ENCODE data around the gene RNF217. TPM values are rescaled to one million over a fixed set of nuclear protein-coding genes. Genes with fewer than 3 reads are reported as not detected.
"Not testable (repeated sequence)": the region's sequence is repeated elsewhere in the genome, so short reads cannot be mapped to it uniquely, and the experiment has no call there.

The RNF217 gene
- total RNA-seq, 1 experiment from 2014 or later = 37.7 TPM

DNA sequence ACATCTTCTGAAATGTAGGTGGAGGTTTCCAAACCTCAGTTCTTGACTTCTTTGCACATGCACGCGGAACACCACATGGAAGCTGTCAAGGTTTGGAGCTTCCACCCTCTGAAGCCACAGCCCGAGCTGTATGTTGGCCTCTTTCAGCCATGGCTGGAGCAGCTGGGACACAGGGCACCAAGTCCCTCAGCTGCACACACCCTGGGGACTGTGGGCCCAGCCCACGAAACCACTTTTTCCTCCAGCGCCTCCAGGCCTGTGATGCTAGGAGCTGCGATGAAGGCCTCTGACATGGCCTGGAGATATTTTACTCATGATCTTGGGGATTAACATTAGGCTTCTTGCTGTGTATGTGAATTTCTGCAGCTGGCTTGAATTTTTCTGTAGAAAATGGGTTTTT is 68.7 kb downstream of the RNF217 start:
- POLR2A ChIA-PET = no interaction called here
- H3K27me3 ChIP-seq (ENCODE audit: control insufficient read depth, insufficient read depth, low read length) = no peaks in the 10 kb centered on the region
- H3K4me1 ChIP-seq (ENCODE audit: control insufficient read depth, insufficient read depth, low read length) = no peaks in the 10 kb centered on the region
- H3K9me3 ChIP-seq (ENCODE audit: control insufficient read depth, insufficient read depth, low read depth, low read length) = no peaks in the 10 kb centered on the region
- ATAC-seq = no peak
- intact Hi-C loops (cut with micrococcal nuclease; ENCODE audit: unreplicated experiment) (no loop called here), in situ Hi-C loops (cut with HindIII; ENCODE audit: low pct_unique_long_range_greater_than_20kb, low sequenced_read_pairs) (no loop called here)
- H3K4me3 ChIP-seq (ENCODE audit: low read depth in 2 of 2, low read length in 2 of 2) = no peak overlapping the region
- no TSS peak for BruUV-seq (replicated peaks)
- no peaks in the 10 kb centered on the region for H3K36me3 ChIP-seq (ENCODE audit: control insufficient read depth, insufficient read depth, low read length)
- TF ChIP-seq, protein P1, sequence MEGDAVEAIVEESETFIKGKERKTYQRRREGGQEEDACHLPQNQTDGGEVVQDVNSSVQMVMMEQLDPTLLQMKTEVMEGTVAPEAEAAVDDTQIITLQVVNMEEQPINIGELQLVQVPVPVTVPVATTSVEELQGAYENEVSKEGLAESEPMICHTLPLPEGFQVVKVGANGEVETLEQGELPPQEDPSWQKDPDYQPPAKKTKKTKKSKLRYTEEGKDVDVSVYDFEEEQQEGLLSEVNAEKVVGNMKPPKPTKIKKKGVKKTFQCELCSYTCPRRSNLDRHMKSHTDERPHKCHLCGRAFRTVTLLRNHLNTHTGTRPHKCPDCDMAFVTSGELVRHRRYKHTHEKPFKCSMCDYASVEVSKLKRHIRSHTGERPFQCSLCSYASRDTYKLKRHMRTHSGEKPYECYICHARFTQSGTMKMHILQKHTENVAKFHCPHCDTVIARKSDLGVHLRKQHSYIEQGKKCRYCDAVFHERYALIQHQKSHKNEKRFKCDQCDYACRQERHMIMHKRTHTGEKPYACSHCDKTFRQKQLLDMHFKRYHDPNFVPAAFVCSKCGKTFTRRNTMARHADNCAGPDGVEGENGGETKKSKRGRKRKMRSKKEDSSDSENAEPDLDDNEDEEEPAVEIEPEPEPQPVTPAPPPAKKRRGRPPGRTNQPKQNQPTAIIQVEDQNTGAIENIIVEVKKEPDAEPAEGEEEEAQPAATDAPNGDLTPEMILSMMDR (IDR thresholded peaks at IDR 0.05) = no peak
- TF ChIP-seq POLR2AphosphoS5 (IDR thresholded peaks at IDR 0.05; ENCODE audit: low read depth, low read length) (no peak), SIN3A (IDR thresholded peaks at IDR 0.05; ENCODE audit: borderline replicate concordance, insufficient read depth, low read depth, low read length) (no peak), TCF7L2 (IDR thresholded peaks at IDR 0.05; ENCODE audit: low read depth, low read length) (no peak)
- TF ChIP-seq, protein P2, sequence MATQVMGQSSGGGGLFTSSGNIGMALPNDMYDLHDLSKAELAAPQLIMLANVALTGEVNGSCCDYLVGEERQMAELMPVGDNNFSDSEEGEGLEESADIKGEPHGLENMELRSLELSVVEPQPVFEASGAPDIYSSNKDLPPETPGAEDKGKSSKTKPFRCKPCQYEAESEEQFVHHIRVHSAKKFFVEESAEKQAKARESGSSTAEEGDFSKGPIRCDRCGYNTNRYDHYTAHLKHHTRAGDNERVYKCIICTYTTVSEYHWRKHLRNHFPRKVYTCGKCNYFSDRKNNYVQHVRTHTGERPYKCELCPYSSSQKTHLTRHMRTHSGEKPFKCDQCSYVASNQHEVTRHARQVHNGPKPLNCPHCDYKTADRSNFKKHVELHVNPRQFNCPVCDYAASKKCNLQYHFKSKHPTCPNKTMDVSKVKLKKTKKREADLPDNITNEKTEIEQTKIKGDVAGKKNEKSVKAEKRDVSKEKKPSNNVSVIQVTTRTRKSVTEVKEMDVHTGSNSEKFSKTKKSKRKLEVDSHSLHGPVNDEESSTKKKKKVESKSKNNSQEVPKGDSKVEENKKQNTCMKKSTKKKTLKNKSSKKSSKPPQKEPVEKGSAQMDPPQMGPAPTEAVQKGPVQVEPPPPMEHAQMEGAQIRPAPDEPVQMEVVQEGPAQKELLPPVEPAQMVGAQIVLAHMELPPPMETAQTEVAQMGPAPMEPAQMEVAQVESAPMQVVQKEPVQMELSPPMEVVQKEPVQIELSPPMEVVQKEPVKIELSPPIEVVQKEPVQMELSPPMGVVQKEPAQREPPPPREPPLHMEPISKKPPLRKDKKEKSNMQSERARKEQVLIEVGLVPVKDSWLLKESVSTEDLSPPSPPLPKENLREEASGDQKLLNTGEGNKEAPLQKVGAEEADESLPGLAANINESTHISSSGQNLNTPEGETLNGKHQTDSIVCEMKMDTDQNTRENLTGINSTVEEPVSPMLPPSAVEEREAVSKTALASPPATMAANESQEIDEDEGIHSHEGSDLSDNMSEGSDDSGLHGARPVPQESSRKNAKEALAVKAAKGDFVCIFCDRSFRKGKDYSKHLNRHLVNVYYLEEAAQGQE (IDR thresholded peaks at IDR 0.05; ENCODE audit: insufficient read depth in 1 of 2, low read depth in 2 of 2, low read length in 1 of 2) = no peak
- CTCF ChIA-PET = no interaction called here
- no peak overlapping the region for H3K27ac ChIP-seq (ENCODE audit: low read length)
- no peak for DNase-seq (ENCODE audit: low read depth, low spot score)

DNA sequence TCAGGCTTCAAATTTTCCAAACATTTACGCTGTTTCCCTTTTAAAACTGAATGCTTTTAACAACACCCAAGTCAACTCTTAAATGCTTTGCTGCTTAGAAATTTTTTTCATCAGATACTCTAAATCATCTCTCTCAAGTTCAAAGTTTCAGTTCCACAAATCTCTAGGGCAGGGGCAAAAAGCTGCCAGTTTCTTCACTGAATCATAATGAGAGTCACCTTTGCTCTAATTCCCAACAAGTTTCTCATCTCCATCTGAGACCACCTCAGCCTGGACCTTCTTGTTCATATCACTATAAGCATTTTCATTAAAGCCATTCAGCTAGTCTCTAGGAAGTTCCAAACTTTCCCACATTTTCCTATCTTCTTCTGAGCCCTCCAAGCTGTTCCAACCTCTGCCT is 69.1 kb downstream of the RNF217 start:
- intact Hi-C loops (cut with micrococcal nuclease; ENCODE audit: unreplicated experiment) (no loop called here), in situ Hi-C loops (cut with HindIII; ENCODE audit: low pct_unique_long_range_greater_than_20kb, low sequenced_read_pairs) (no loop called here)
- Histone ChIP-seq H3K27me3 (ENCODE audit: control insufficient read depth, insufficient read depth, low read length) (no peaks in the 10 kb centered on the region), H3K4me3 (ENCODE audit: low read depth in 2 of 2, low read length in 2 of 2) (no peak overlapping the region), H3K36me3 (ENCODE audit: control insufficient read depth, insufficient read depth, low read length) (no peaks in the 10 kb centered on the region), H3K27ac (ENCODE audit: low read length) (no peak overlapping the region), H3K4me1 (ENCODE audit: control insufficient read depth, insufficient read depth, low read length) (no peaks in the 10 kb centered on the region), H3K9me3 (ENCODE audit: control insufficient read depth, insufficient read depth, low read depth, low read length) (no peaks in the 10 kb centered on the region)
- no peak for DNase-seq (ENCODE audit: low read depth, low spot score)
- no peak for ATAC-seq
- BruUV-seq (replicated peaks) = no TSS peak
- ChIA-PET POLR2A (no interaction called here), CTCF (no interaction called here)
- no peak for TF ChIP-seq SIN3A (IDR thresholded peaks at IDR 0.05; ENCODE audit: borderline replicate concordance, insufficient read depth, low read depth, low read length)
- TF ChIP-seq, protein P1 (IDR thresholded peaks at IDR 0.05) = no peak
- TF ChIP-seq, protein P2 (IDR thresholded peaks at IDR 0.05; ENCODE audit: insufficient read depth in 1 of 2, low read depth in 2 of 2, low read length in 1 of 2) = no peak
- TF ChIP-seq POLR2AphosphoS5 (IDR thresholded peaks at IDR 0.05; ENCODE audit: low read depth, low read length) = no peak
- TF ChIP-seq TCF7L2 (IDR thresholded peaks at IDR 0.05; ENCODE audit: low read depth, low read length) = no peak

DNA sequence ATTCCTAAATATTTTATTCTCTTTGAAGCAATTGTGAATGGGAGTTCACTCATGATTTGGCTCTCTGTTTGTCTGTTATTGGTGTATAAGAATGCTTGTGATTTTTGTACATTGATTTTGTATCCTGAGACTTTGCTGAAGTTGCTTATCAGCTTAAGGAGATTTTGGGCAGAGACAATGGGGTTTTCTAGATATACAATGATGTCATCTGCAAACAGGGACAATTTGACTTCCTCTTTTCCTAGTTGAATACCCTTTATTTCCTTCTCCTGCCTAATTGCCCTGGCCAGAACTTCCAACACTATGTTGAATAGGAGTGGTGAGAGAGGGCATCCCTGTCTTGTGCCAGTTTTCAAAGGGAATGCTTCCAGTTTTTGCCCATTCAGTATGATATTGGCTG is 72.7 kb downstream of the RNF217 start:
- POLR2A ChIA-PET; CTCF ChIA-PET; H3K4me1 ChIP-seq (ENCODE audit: control insufficient read depth, insufficient read depth, low read length); BruUV-seq (replicated peaks); DNase-seq (ENCODE audit: low read depth, low spot score); H3K27ac ChIP-seq (ENCODE audit: low read length); H3K36me3 ChIP-seq (ENCODE audit: control insufficient read depth, insufficient read depth, low read length); intact Hi-C loops (cut with micrococcal nuclease; ENCODE audit: unreplicated experiment); H3K4me3 ChIP-seq (ENCODE audit: low read depth in 2 of 2, low read length in 2 of 2); ATAC-seq; H3K27me3 ChIP-seq (ENCODE audit: control insufficient read depth, insufficient read depth, low read length); in situ Hi-C loops (cut with HindIII; ENCODE audit: low pct_unique_long_range_greater_than_20kb, low sequenced_read_pairs); H3K9me3 ChIP-seq (ENCODE audit: control insufficient read depth, insufficient read depth, low read depth, low read length): not testable (repeated sequence)

DNA sequence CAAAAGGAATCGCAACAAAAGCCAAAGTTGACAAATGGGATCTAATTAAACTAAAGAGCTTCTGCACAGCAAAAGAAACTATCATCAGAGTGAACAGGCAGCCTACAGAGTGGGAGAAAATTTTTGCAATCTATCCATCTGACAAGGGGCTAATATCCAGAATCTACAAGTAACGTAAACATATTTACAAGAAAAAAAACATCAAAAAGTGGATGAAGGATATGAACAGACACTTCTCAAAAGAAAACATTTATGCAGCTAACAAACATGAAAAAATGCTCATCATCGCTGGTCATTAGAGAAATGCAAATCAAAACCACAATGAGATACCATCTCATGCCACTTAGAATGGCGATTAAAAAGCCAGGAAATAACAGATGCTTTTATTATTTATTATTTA is 74.2 kb downstream of the RNF217 start:
- intact Hi-C loops (cut with micrococcal nuclease; ENCODE audit: unreplicated experiment); H3K27me3 ChIP-seq (ENCODE audit: control insufficient read depth, insufficient read depth, low read length); H3K9me3 ChIP-seq (ENCODE audit: control insufficient read depth, insufficient read depth, low read depth, low read length); ATAC-seq; DNase-seq (ENCODE audit: low read depth, low spot score); H3K27ac ChIP-seq (ENCODE audit: low read length); in situ Hi-C loops (cut with HindIII; ENCODE audit: low pct_unique_long_range_greater_than_20kb, low sequenced_read_pairs); CTCF ChIA-PET; H3K36me3 ChIP-seq (ENCODE audit: control insufficient read depth, insufficient read depth, low read length); H3K4me3 ChIP-seq (ENCODE audit: low read depth in 2 of 2, low read length in 2 of 2); H3K4me1 ChIP-seq (ENCODE audit: control insufficient read depth, insufficient read depth, low read length); POLR2A ChIA-PET; BruUV-seq (replicated peaks): not testable (repeated sequence)
